Measurements from ENCODE around the gene RAB40C.

The RAB40C gene

DNA sequence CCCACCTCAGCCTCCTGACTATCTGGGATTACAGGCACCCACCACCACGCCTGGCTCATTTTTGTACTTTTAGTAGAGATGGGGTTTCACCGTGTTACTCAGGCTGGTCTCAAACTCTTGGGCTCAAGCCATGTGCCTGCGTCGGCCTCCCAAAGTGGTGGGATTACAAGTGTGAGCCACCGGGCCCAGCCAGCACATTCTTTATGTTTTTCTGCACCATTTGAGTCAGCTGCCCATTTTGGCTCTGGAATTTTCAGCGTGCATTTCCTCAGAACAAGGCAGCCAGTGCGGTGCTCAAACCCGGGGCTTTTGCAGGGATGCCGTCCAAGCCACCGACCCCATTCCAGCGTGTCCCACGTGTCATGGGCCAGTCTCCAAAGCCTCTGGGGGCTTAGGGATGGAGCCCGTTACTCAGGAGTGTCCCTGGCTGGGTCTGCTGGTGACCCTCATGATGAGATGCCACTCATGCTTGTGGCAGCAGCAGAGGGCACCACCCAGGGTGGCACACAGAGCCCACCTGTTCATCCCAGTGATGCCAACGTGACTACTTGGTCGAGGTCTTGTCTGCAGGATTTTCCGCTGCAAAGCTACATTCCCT, 3.7 kb upstream of the RAB40C start:
- Histone ChIP-seq H3K79me1 (ENCODE audit: low read length) (peaks cover 10% of the 10 kb centered on the region), H3K4me3 (ENCODE audit: low read length) (no peak overlapping the region), H2BK15ac (replicated peaks; ENCODE audit: low read depth) (no peak overlapping the region), H3K9ac (ENCODE audit: low read length) (no peak overlapping the region), H3K27ac (ENCODE audit: low read depth, low read length) (no peak overlapping the region), H3K23ac (ENCODE audit: low read length) (no peak overlapping the region), H3K4me2 (ENCODE audit: low read length) (no peak overlapping the region), H4K5ac (ENCODE audit: low read length) (no peak overlapping the region), H3K4ac (ENCODE audit: low read depth, low read length) (no peak overlapping the region), H3K79me2 (ENCODE audit: control insufficient read depth, insufficient read depth, low read length) (peaks cover 10% of the 10 kb centered on the region), H2BK120ac (ENCODE audit: low read depth, low read length) (no peak overlapping the region), H3K56ac (ENCODE audit: low read length) (no peak overlapping the region), H3K18ac (ENCODE audit: low read length) (no peak overlapping the region), H3K27me3 (ENCODE audit: insufficient read depth, low read length, poor library complexity) (no peaks in the 10 kb centered on the region), H3K4me1 (ENCODE audit: control insufficient read depth, low read depth, low read length) (peaks cover 3% of the 10 kb centered on the region), H3K36me3 (ENCODE audit: control insufficient read depth, insufficient read depth, low read length) (no peaks in the 10 kb centered on the region), H2BK5ac (ENCODE audit: low read length) (no peak overlapping the region), H4K8ac (ENCODE audit: low read depth, low read length) (no peak overlapping the region), H2AK5ac (ENCODE audit: low read length) (no peak overlapping the region)
- no CpG with 5 or more reads among the region's 16 CpGs for WGBS (ENCODE audit: extremely low coverage, insufficient coverage, low lambda C conversion rate)
- no peak for DNase-seq

DNA sequence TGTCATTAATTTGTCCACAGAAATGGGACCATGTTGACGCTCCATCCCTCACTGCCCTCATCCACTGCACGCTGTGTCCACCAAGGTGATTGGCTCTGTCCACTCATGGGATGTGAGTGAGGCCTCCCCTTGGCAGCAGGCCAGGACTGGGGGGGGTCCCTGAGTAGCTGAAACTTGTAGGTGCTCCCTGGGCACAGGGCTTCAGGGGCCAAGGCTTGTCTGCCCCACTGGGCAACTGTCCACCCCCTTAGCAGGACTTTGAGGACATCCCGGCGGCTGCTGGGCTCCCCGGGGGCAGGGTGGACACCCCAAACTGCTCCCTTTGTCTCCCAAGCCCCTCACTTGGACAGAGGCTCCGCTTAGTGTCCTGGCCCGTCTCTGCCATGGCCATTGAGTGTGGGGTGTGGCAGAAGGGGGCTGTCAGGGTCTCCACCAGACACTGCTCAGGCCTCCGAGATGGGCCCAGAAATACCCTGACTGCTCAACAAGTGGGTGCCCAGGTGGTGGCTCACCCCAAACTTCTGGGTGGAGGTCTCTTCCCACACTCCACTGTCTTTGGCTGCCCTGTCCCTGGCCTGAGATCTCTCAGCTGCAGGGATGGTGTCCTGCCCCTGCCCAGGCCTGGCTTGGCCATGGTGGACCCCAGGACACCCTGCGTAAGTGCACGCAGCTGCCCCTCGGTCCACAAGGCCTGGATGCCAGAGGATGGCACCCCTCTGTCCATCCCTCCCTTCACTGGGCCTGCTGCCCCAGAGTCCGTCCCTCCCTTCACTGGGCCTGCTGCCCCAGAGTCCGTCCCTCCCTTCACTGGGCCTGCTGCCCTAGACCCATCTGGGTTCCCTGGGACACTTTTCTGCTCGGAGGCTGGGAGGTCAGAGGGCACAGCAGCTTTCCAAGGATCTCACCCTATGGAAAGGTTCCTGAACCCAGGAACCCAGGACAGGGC, 2.9 kb upstream of the RAB40C start:
- no peak overlapping the region for H3K23ac ChIP-seq (ENCODE audit: low read length)
- no peak overlapping the region for H4K5ac ChIP-seq (ENCODE audit: low read length)
- H3K79me1 ChIP-seq (ENCODE audit: low read length): peaks cover 12% of the 10 kb centered on the region
- no peak overlapping the region for H3K4me3 ChIP-seq (ENCODE audit: low read length)
- H3K4me1 ChIP-seq (ENCODE audit: control insufficient read depth, low read depth, low read length): peaks cover 3% of the 10 kb centered on the region
- H3K79me2 ChIP-seq (ENCODE audit: control insufficient read depth, insufficient read depth, low read length): peaks cover 12% of the 10 kb centered on the region
- no peaks in the 10 kb centered on the region for H3K27me3 ChIP-seq (ENCODE audit: insufficient read depth, low read length, poor library complexity)
- H4K8ac ChIP-seq (ENCODE audit: low read depth, low read length): no peak overlapping the region
- H2BK5ac ChIP-seq (ENCODE audit: low read length): no peak overlapping the region
- no peak overlapping the region for H2BK120ac ChIP-seq (ENCODE audit: low read depth, low read length)
- H2BK15ac ChIP-seq (replicated peaks; ENCODE audit: low read depth): no peak overlapping the region
- H3K27ac ChIP-seq (ENCODE audit: low read depth, low read length): no peak overlapping the region
- no peak for DNase-seq
- no peak overlapping the region for H3K56ac ChIP-seq (ENCODE audit: low read length)
- H3K9ac ChIP-seq (ENCODE audit: low read length): no peak overlapping the region
- H2AK5ac ChIP-seq (ENCODE audit: low read length): no peak overlapping the region
- no CpG with 5 or more reads among the region's 14 CpGs for WGBS (ENCODE audit: extremely low coverage, insufficient coverage, low lambda C conversion rate)
- H3K4ac ChIP-seq (ENCODE audit: low read depth, low read length): no peak overlapping the region
- H3K36me3 ChIP-seq (ENCODE audit: control insufficient read depth, insufficient read depth, low read length): no peaks in the 10 kb centered on the region
- no peak overlapping the region for H3K4me2 ChIP-seq (ENCODE audit: low read length)
- no peak overlapping the region for H3K18ac ChIP-seq (ENCODE audit: low read length)

DNA sequence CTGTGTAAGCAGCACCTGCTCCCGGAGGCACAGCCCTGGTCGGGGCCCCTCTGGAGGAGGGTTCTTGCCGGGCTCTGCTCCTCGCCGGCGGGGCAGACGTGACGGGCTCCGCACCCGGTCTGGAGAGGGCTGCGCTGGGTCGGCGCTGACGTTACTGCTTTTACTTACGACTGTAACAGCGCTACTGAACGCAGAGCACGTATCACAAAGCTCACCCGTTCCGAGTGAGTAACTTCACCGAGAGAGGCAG, 1.3 kb upstream of the RAB40C start:
- no peak overlapping the region for H2AK5ac ChIP-seq (ENCODE audit: low read length)
- peak overlapping the region; percentile 73 for H2BK5ac ChIP-seq (ENCODE audit: low read length)
- no peak overlapping the region for H4K8ac ChIP-seq (ENCODE audit: low read depth, low read length)
- peak overlapping the region; percentile 26 for H3K4ac ChIP-seq (ENCODE audit: low read depth, low read length)
- H3K56ac ChIP-seq (ENCODE audit: low read length): peak overlapping the region; percentile 100
- H3K79me2 ChIP-seq (ENCODE audit: control insufficient read depth, insufficient read depth, low read length): peaks cover 12% of the 10 kb centered on the region
- H2BK120ac ChIP-seq (ENCODE audit: low read depth, low read length): no peak overlapping the region
- H3K27me3 ChIP-seq (ENCODE audit: insufficient read depth, low read length, poor library complexity): no peaks in the 10 kb centered on the region
- peak overlapping the region; percentile 97 for H3K9ac ChIP-seq (ENCODE audit: low read length)
- H3K4me2 ChIP-seq (ENCODE audit: low read length): peak overlapping the region; percentile 85
- peaks cover 14% of the 10 kb centered on the region for H3K79me1 ChIP-seq (ENCODE audit: low read length)
- H3K27ac ChIP-seq (ENCODE audit: low read depth, low read length): peak overlapping the region; percentile 97
- no peak overlapping the region for H2BK15ac ChIP-seq (replicated peaks; ENCODE audit: low read depth)
- no peak overlapping the region for H4K5ac ChIP-seq (ENCODE audit: low read length)
- no CpG with 5 or more reads among the region's 21 CpGs for WGBS (ENCODE audit: extremely low coverage, insufficient coverage, low lambda C conversion rate)
- peak overlapping the region; percentile 89 for H3K23ac ChIP-seq (ENCODE audit: low read length)
- H3K4me3 ChIP-seq (ENCODE audit: low read length): peak overlapping the region; percentile 92
- H3K4me1 ChIP-seq (ENCODE audit: control insufficient read depth, low read depth, low read length): peaks cover 3% of the 10 kb centered on the region
- H3K36me3 ChIP-seq (ENCODE audit: control insufficient read depth, insufficient read depth, low read length): no peaks in the 10 kb centered on the region
- peak; percentile 72 for DNase-seq
- H3K18ac ChIP-seq (ENCODE audit: low read length): peak overlapping the region; percentile 53

DNA sequence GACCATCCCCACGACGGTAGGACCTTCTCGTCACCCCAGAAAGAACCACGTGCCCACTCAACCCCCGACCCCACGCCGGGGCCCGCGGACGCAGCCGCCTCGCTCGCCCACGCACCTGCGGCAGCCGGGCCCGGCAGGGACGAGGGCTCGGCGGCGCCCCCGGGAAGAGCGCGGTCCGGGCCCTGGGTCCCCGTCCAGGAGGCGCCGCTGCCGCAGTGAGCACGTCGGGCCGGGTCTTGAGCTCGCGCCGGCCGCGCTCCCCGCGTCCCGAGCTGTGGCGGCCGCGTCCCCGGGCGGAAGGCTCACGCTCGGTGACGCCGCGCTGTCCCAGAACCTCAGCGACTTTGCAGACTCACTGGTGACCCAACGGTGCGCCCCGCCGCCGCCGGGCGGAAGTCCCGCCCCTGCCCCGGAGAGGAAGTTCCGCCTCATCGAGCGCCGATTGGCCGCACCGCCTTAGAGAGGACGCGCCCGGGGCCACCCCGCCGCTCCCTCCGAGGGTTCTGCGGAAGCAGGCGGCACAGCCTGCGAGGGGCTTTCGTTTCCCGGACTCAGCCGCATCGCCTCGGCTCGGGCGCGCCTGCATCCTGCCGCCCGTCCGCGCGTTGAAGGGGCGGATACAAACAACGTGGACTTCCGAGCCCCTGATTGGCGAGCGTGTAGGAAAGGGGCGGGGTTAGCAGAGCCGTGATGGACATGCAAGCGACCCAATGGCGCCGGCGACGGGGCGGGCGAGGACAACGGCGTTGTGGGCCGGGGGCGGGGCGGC, 793 bp upstream of the RAB40C start:
- Histone ChIP-seq H4K5ac (ENCODE audit: low read length) (no peak overlapping the region), H2AK5ac (ENCODE audit: low read length) (no peak overlapping the region), H3K4ac (ENCODE audit: low read depth, low read length) (peak overlapping the region; percentile 29), H3K27ac (ENCODE audit: low read depth, low read length) (peak overlapping the region; percentile 97), H2BK5ac (ENCODE audit: low read length) (peak overlapping the region; percentile 99), H3K56ac (ENCODE audit: low read length) (peak overlapping the region; percentile 100), H3K4me1 (ENCODE audit: control insufficient read depth, low read depth, low read length) (peaks cover 3% of the 10 kb centered on the region), H3K9ac (ENCODE audit: low read length) (peak overlapping the region; percentile 97), H2BK120ac (ENCODE audit: low read depth, low read length) (no peak overlapping the region), H3K79me1 (ENCODE audit: low read length) (peaks cover 14% of the 10 kb centered on the region), H3K23ac (ENCODE audit: low read length) (peak overlapping the region; percentile 89), H3K79me2 (ENCODE audit: control insufficient read depth, insufficient read depth, low read length) (peaks cover 12% of the 10 kb centered on the region), H3K36me3 (ENCODE audit: control insufficient read depth, insufficient read depth, low read length) (no peaks in the 10 kb centered on the region), H2BK15ac (replicated peaks; ENCODE audit: low read depth) (no peak overlapping the region), H4K8ac (ENCODE audit: low read depth, low read length) (no peak overlapping the region), H3K4me2 (ENCODE audit: low read length) (peak overlapping the region; percentile 85), H3K27me3 (ENCODE audit: insufficient read depth, low read length, poor library complexity) (no peaks in the 10 kb centered on the region), H3K18ac (ENCODE audit: low read length) (peak overlapping the region; percentile 86), H3K4me3 (ENCODE audit: low read length) (peak overlapping the region; percentile 92)
- DNase-seq: peak; percentile 97
- no CpG with 5 or more reads among the region's 107 CpGs for WGBS (ENCODE audit: extremely low coverage, insufficient coverage, low lambda C conversion rate)

DNA sequence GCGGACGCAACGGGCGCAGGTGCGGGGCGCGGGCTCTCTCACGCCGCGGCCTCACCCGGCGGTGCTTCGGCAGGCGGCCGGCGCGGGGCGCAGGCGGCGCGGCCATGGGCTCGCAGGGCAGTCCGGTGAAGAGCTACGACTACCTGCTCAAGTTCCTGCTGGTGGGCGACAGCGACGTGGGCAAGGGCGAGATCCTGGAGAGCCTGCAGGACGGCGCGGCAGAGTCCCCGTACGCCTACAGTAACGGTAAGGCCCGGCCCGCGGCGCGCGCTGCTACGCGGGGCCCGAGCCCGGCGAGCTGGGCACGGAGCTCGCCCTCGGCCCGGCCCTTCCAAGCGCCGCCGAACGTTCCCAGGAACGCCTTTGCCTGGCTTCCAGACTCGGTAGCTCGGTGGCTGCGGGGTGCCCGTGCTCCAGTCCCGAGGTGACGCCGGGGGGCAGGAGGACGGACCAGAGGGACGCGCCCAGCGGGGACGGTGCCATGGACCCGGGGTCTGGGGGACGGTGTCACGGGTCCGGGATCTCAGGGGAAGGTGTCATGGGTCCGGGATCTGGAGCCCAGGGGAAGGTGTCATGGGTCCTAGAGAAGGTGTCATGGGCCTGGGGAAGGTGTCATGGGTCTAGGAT, 435 bp downstream of the RAB40C start:
- Histone ChIP-seq H4K5ac (ENCODE audit: low read length) (no peak overlapping the region), H3K9ac (ENCODE audit: low read length) (peak overlapping the region; percentile 90), H3K23ac (ENCODE audit: low read length) (peak overlapping the region; percentile 66), H2AK5ac (ENCODE audit: low read length) (no peak overlapping the region), H3K4me3 (ENCODE audit: low read length) (peak overlapping the region; percentile 85), H3K18ac (ENCODE audit: low read length) (peak overlapping the region; percentile 6), H3K27ac (ENCODE audit: low read depth, low read length) (no peak overlapping the region), H2BK120ac (ENCODE audit: low read depth, low read length) (no peak overlapping the region), H2BK5ac (ENCODE audit: low read length) (no peak overlapping the region), H3K79me2 (ENCODE audit: control insufficient read depth, insufficient read depth, low read length) (peaks cover 12% of the 10 kb centered on the region), H3K4me1 (ENCODE audit: control insufficient read depth, low read depth, low read length) (peaks cover 3% of the 10 kb centered on the region), H3K36me3 (ENCODE audit: control insufficient read depth, insufficient read depth, low read length) (no peaks in the 10 kb centered on the region), H3K56ac (ENCODE audit: low read length) (peak overlapping the region; percentile 95), H3K4me2 (ENCODE audit: low read length) (peak overlapping the region; percentile 87), H2BK15ac (replicated peaks; ENCODE audit: low read depth) (no peak overlapping the region), H3K79me1 (ENCODE audit: low read length) (peaks cover 18% of the 10 kb centered on the region), H3K27me3 (ENCODE audit: insufficient read depth, low read length, poor library complexity) (no peaks in the 10 kb centered on the region), H4K8ac (ENCODE audit: low read depth, low read length) (no peak overlapping the region), H3K4ac (ENCODE audit: low read depth, low read length) (no peak overlapping the region)
- no CpG with 5 or more reads among the region's 71 CpGs for WGBS (ENCODE audit: extremely low coverage, insufficient coverage, low lambda C conversion rate)
- no peak for DNase-seq

All from mesendoderm (in vitro differentiated cells).